Ovary (tissue), 3 donors: Measurements from ENCODE around the gene CCDC124.

Source experiments
- POLR2A ChIP-seq: fragments of 450-650 bp; IDR thresholded peaks from one replicate; pipeline ENCODE4 v1.6.1; 2017; ENCODE audit warnings: antibody characterized with exemption, mild to moderate bottlenecking, moderate library complexity
- TF ChIP-seq, protein P1 (sequence below), 3 donors: fragments of 450-650 bp in 2 of 3; fragments of 200-600 bp in 1 of 3; IDR thresholded peaks; one replicate each; pipeline versions ENCODE4 v1.5.1 to v1.8.0; 2016 to 2022; ENCODE audit warnings: antibody characterized with exemption in 3 of 3, mild to moderate bottlenecking in 1 of 3
- donor health status: DM: no; HTN: no; CAD: no.

GRCh38 chr19:17973759-17974158, 40.9 kb downstream of the CCDC124 start:
- TF ChIP-seq, protein P1, sequence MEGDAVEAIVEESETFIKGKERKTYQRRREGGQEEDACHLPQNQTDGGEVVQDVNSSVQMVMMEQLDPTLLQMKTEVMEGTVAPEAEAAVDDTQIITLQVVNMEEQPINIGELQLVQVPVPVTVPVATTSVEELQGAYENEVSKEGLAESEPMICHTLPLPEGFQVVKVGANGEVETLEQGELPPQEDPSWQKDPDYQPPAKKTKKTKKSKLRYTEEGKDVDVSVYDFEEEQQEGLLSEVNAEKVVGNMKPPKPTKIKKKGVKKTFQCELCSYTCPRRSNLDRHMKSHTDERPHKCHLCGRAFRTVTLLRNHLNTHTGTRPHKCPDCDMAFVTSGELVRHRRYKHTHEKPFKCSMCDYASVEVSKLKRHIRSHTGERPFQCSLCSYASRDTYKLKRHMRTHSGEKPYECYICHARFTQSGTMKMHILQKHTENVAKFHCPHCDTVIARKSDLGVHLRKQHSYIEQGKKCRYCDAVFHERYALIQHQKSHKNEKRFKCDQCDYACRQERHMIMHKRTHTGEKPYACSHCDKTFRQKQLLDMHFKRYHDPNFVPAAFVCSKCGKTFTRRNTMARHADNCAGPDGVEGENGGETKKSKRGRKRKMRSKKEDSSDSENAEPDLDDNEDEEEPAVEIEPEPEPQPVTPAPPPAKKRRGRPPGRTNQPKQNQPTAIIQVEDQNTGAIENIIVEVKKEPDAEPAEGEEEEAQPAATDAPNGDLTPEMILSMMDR (IDR thresholded peaks at IDR 0.05) = no peak
- no peak for TF ChIP-seq POLR2A
